ENCODE data around the gene GRB14.
"Not testable (repeated sequence)": the region's sequence is repeated elsewhere in the genome, so short reads cannot be mapped to it uniquely, and the experiment has no call there.

- TF ChIP-seq CTCF (IDR thresholded peaks at IDR 0.05); POLR2AphosphoS5 (IDR thresholded peaks at IDR 0.05; ENCODE audit: low read depth, low read length): not testable (repeated sequence)
These were observed 7.0 kb upstream of the GRB14 start for GRCh38 chr2:164628319-164628718.

Data from Panc1 (cell line).